ENCODE data around the gene CEBPB. TPM values are rescaled to one million over a fixed set of nuclear protein-coding genes. Genes with fewer than 3 reads are reported as not detected.

CEBPB gene
- polyA plus RNA-seq, 1 donor (not counting 4 experiments of a cell fraction or from before 2014, with no cell fraction given) = 15.8 TPM

DNA sequence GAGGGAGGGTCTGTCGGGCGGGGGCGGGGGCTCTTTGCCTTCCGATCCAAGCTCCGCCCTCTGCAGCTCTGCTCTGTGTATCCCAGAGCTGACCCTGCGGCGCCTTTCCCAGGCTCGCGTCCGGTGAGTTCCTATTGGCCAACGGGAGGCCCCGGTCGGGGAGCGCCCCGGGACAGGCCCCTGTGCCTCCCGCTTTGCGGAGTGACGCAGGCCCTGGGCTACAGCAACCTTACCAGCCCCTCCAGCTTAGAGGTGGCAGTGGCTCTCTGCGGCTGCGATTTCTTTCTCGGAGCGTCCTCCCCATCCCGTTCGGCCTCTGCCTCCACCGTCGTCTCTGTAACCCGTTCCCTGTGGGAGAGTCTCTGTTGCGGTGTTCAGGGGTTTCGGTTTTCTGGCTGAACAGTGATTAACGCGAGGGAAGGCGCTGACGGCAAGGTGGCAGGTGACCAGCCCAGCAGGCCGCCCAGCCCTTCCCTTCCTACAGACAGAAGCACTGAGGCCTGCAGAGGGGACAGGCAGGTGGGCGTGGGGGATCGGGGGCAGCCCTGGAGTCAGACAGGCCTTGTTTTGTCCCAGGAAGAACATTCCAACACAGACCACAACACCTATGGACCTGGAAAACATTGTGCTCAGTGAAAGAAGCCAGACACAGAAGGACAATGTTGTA is 18.1 kb upstream of the CEBPB start:
- Histone ChIP-seq H4K20me1 (ENCODE audit: control insufficient read depth, extremely low read depth, insufficient read depth, low read length) (no peaks in the 10 kb centered on the region), H3K27ac (ENCODE audit: control insufficient read depth, insufficient read depth, low read length) (no peak overlapping the region), H3K9ac (ENCODE audit: control insufficient read depth, extremely low read depth, insufficient read depth, low read length) (peak overlapping the region; percentile 33), H3K9me3 (ENCODE audit: control insufficient read depth, low read depth, low read length) (no peaks in the 10 kb centered on the region), H3K79me2 (ENCODE audit: control insufficient read depth, insufficient read depth, low read length) (no peaks in the 10 kb centered on the region), H3K4me2 (ENCODE audit: control insufficient read depth, extremely low read depth, insufficient read depth, low read depth, low read length) (peak overlapping the region; percentile 41), H3K9me1 (ENCODE audit: control insufficient read depth, extremely low read depth, insufficient read depth, low read length) (no peaks in the 10 kb centered on the region), H3K4me3 (ENCODE audit: control insufficient read depth in 2 of 3, extremely low read depth in 1 of 3, insufficient read depth in 2 of 3, low read depth in 1 of 3, low read length in 3 of 3) (no peak overlapping the region), H2AFZ (ENCODE audit: control insufficient read depth, low read length) (peak overlapping the region; percentile 42), H3K36me3 (ENCODE audit: control insufficient read depth in 2 of 2, extremely low read depth in 1 of 2, insufficient read depth in 2 of 2, low read length in 2 of 2) (no peaks in the 10 kb centered on the region), H3K27me3 (ENCODE audit: control insufficient read depth, extremely low read depth, insufficient read depth, low read length) (no peaks in the 10 kb centered on the region), H3K4me1 (ENCODE audit: control insufficient read depth, extremely low read depth, insufficient read depth, low read length) (no peaks in the 10 kb centered on the region)
- DNase-seq (ENCODE audit: low read depth, low spot score) (no peak), FAIRE-seq (no peak)
- dilution Hi-C loops (cut with MboI; ENCODE audit: extremely low pct_ligation_motif_present, low sequenced_read_pairs) = no loop called here
- no peak for TF ChIP-seq EZH2 (IDR thresholded peaks at IDR 0.05; ENCODE audit: low read length)
- TF ChIP-seq, protein P1, sequence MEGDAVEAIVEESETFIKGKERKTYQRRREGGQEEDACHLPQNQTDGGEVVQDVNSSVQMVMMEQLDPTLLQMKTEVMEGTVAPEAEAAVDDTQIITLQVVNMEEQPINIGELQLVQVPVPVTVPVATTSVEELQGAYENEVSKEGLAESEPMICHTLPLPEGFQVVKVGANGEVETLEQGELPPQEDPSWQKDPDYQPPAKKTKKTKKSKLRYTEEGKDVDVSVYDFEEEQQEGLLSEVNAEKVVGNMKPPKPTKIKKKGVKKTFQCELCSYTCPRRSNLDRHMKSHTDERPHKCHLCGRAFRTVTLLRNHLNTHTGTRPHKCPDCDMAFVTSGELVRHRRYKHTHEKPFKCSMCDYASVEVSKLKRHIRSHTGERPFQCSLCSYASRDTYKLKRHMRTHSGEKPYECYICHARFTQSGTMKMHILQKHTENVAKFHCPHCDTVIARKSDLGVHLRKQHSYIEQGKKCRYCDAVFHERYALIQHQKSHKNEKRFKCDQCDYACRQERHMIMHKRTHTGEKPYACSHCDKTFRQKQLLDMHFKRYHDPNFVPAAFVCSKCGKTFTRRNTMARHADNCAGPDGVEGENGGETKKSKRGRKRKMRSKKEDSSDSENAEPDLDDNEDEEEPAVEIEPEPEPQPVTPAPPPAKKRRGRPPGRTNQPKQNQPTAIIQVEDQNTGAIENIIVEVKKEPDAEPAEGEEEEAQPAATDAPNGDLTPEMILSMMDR (optimal IDR thresholded peaks at IDR 0.05 in 1 of 3, IDR thresholded peaks at IDR 0.05 in 1 of 3, conservative IDR thresholded peaks at IDR 0.05 in 1 of 3; ENCODE audit: extremely low read depth in 1 of 3, insufficient read depth in 2 of 3, low read length in 3 of 3) = no peak

DNA sequence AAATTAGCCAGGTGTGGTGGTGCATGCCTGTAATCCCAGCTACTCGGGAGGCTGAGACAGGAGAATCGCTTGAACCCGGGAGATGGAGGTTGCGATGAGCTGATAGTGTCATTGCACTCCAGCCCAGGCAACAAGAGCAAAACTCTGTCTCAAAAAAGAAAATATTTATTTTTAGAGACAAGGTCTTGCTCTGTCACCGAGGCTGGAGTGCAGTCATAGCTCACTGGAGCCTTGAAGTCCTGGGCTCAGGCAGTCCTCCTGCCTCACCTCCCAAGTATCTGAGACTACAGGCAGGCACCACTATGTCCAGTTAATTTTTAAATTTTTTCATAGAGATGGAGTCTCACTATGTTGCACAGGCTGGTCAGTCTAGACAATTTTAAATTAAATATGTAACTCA is 16.2 kb upstream of the CEBPB start:
- Histone ChIP-seq H3K9ac (ENCODE audit: control insufficient read depth, extremely low read depth, insufficient read depth, low read length) (no peak overlapping the region), H3K4me2 (ENCODE audit: control insufficient read depth, extremely low read depth, insufficient read depth, low read depth, low read length) (no peak overlapping the region), H4K20me1 (ENCODE audit: control insufficient read depth, extremely low read depth, insufficient read depth, low read length) (no peaks in the 10 kb centered on the region), H3K9me1 (ENCODE audit: control insufficient read depth, extremely low read depth, insufficient read depth, low read length) (no peaks in the 10 kb centered on the region), H3K27ac (ENCODE audit: control insufficient read depth, insufficient read depth, low read length) (no peak overlapping the region), H3K79me2 (ENCODE audit: control insufficient read depth, insufficient read depth, low read length) (no peaks in the 10 kb centered on the region), H3K4me3 (ENCODE audit: control insufficient read depth in 2 of 3, extremely low read depth in 1 of 3, insufficient read depth in 2 of 3, low read depth in 1 of 3, low read length in 3 of 3) (no peak overlapping the region), H3K36me3 (ENCODE audit: control insufficient read depth in 2 of 2, extremely low read depth in 1 of 2, insufficient read depth in 2 of 2, low read length in 2 of 2) (no peaks in the 10 kb centered on the region), H3K4me1 (ENCODE audit: control insufficient read depth, extremely low read depth, insufficient read depth, low read length) (no peaks in the 10 kb centered on the region), H2AFZ (ENCODE audit: control insufficient read depth, low read length) (no peak overlapping the region), H3K9me3 (ENCODE audit: control insufficient read depth, low read depth, low read length) (no peaks in the 10 kb centered on the region), H3K27me3 (ENCODE audit: control insufficient read depth, extremely low read depth, insufficient read depth, low read length) (no peaks in the 10 kb centered on the region)
- FAIRE-seq (no peak), DNase-seq (ENCODE audit: low read depth, low spot score) (no peak)
- dilution Hi-C loops (cut with MboI; ENCODE audit: extremely low pct_ligation_motif_present, low sequenced_read_pairs) = no loop called here
- TF ChIP-seq, protein P1 (optimal IDR thresholded peaks at IDR 0.05 in 1 of 3, IDR thresholded peaks at IDR 0.05 in 1 of 3, conservative IDR thresholded peaks at IDR 0.05 in 1 of 3; ENCODE audit: extremely low read depth in 1 of 3, insufficient read depth in 2 of 3, low read length in 3 of 3) = no peak
- TF ChIP-seq EZH2 (IDR thresholded peaks at IDR 0.05; ENCODE audit: low read length) = no peak
